Bronchial epithelial cell (primary cell): ENCODE measurements around the gene CPM. TPM values are rescaled to one million over a fixed set of nuclear protein-coding genes. Genes with fewer than 3 reads are reported as not detected.

ENCODE experiments used
- DNase-seq: peaks from one replicate; pipeline ENCODE4 v3.0.0-alpha.2; 2010; ENCODE audit warnings: low read depth
- FAIRE-seq: peaks from 2 replicates; lab custom pipeline; 2011; peaks lifted over from hg19 to GRCh38; lab: Jason Lieb, UNC
- H3K27me3 ChIP-seq: 2 replicates; pipeline ENCODE4 v1.5.1; 2011; ENCODE audit warnings: low read length; ENCODE audit not compliant: control insufficient read depth, insufficient read depth
- H3K36me3 ChIP-seq: 2 replicates; pipeline ENCODE4 v1.5.1; 2011; ENCODE audit warnings: low read length; ENCODE audit not compliant: control insufficient read depth, insufficient read depth
- H3K4me3 ChIP-seq: 2 replicates; pipeline ENCODE4 v1.5.1; 2011; ENCODE audit warnings: mild to moderate bottlenecking, low read depth, low read length, control low read depth
- total RNA-seq: library from RNA; depleted of rRNA; stranded (reverse); fragments of >200 nt; gene quantifications from 2 replicates; pipeline ENCODE4 v1.2.1, GENCODE V29; 2014
- TF ChIP-seq, protein P1 (sequence below): IDR thresholded peaks from 2 replicates; pipeline ENCODE4 v1.5.1; 2011; ENCODE audit warnings: mild to moderate bottlenecking, moderate library complexity, low read length, control low read depth, inconsistent platforms; ENCODE audit not compliant: insufficient read depth, severe bottlenecking

Gene CPM
- total RNA-seq, 1 donor from 2014 or later = 7.1 TPM

GRCh38 chr12:68868043-68868790 is 64.8 kb downstream of the CPM start:
- TF ChIP-seq, protein P1, sequence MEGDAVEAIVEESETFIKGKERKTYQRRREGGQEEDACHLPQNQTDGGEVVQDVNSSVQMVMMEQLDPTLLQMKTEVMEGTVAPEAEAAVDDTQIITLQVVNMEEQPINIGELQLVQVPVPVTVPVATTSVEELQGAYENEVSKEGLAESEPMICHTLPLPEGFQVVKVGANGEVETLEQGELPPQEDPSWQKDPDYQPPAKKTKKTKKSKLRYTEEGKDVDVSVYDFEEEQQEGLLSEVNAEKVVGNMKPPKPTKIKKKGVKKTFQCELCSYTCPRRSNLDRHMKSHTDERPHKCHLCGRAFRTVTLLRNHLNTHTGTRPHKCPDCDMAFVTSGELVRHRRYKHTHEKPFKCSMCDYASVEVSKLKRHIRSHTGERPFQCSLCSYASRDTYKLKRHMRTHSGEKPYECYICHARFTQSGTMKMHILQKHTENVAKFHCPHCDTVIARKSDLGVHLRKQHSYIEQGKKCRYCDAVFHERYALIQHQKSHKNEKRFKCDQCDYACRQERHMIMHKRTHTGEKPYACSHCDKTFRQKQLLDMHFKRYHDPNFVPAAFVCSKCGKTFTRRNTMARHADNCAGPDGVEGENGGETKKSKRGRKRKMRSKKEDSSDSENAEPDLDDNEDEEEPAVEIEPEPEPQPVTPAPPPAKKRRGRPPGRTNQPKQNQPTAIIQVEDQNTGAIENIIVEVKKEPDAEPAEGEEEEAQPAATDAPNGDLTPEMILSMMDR = no peak
- no peaks in the 10 kb centered on the region for H3K27me3 ChIP-seq
- H3K36me3 ChIP-seq = peaks cover 2% of the 10 kb centered on the region
- no peak overlapping the region for H3K4me3 ChIP-seq
- FAIRE-seq (no peak), DNase-seq (peak; percentile 48)

DNA sequence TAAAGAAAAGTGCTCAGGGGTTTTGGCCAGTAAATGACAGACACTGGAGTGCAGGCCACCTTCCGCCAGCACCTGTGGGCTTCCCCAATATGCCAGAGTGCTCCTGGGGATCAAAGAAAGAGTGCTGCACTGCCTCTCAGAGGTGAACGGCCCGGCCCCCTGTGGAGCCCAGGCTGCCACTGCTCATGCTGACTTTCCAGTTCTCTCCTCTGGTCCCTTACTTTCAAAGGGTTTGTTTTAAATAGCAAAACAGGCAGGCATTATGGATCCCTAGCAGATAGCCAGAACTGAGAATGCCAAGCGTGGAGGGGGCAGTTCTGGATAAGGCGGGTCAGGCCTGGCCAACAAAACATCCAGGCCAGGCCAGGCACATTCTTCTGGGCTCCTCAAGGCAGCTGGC is 65.4 kb downstream of the CPM start:
- TF ChIP-seq, protein P1 = no peak
- H3K27me3 ChIP-seq = no peaks in the 10 kb centered on the region
- H3K4me3 ChIP-seq = no peak overlapping the region
- H3K36me3 ChIP-seq = peaks cover 2% of the 10 kb centered on the region
- DNase-seq (no peak), FAIRE-seq (no peak)

DNA sequence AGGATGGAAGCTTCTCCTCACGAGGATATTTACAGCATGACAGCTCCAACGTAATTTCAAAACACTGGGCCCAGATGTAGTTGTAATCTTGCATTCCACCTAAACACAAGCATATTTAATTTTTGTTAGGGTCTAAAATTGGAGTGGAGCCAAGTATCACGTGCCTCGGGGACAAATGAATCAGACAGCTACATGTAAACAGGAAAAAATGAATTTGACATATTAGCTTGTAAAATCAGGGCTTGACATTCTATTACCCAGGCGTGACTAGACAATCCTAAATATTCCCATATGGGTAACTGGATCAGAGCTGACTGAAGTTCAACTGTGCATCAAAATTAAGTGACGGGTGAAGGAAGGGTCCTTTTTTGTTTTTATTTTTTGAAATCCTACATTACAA is 66.0 kb downstream of the CPM start:
- Histone ChIP-seq H3K4me3 (no peak overlapping the region), H3K27me3 (no peaks in the 10 kb centered on the region), H3K36me3 (peaks cover 2% of the 10 kb centered on the region)
- DNase-seq = no peak
- TF ChIP-seq, protein P1 = no peak
- no peak for FAIRE-seq

GRCh38 chr12:68865399-68866164 is 67.4 kb downstream of the CPM start:
- TF ChIP-seq, protein P1 = no peak
- DNase-seq (no peak), FAIRE-seq (no peak)
- peaks cover 2% of the 10 kb centered on the region for H3K36me3 ChIP-seq
- no peak overlapping the region for H3K4me3 ChIP-seq
- no peaks in the 10 kb centered on the region for H3K27me3 ChIP-seq

- no peak for FAIRE-seq
Measured at GRCh38 chr12:68864604-68865003, 68.4 kb downstream of the CPM start.

More at GRCh38 chr12:68864604-68865003, 68.4 kb downstream of the CPM start:
- no peak for DNase-seq
- Histone ChIP-seq H3K4me3 (no peak overlapping the region), H3K27me3 (no peaks in the 10 kb centered on the region), H3K36me3 (no peaks in the 10 kb centered on the region)
- TF ChIP-seq, protein P1 = no peak
